ENCODE measurements around the gene FBXO9. TPM values are rescaled to one million over a fixed set of nuclear protein-coding genes. Genes with fewer than 3 reads are reported as not detected.

Gene FBXO9
- total RNA-seq, 1 donor from 2014 or later = 85.7 TPM

GRCh38 chr6:53115113-53115512 is 49.9 kb downstream of the FBXO9 start:
- no peak for TF ChIP-seq CTCF (IDR thresholded peaks at IDR 0.05; ENCODE audit: unreplicated experiment)
- DNase-seq (ENCODE audit: low spot score, unreplicated experiment) = no peak
- H3K9me3 Mint-ChIP-seq (ENCODE audit: low read depth) = peaks cover 6% of the 10 kb centered on the region
- no peaks in the 10 kb centered on the region for H3K27me3 Mint-ChIP-seq
- no peaks in the 10 kb centered on the region for H3K36me3 Mint-ChIP-seq (ENCODE audit: insufficient read depth)
- H3K27ac Mint-ChIP-seq = no peak overlapping the region
- peaks cover 18% of the 10 kb centered on the region for H3K4me1 Mint-ChIP-seq (ENCODE audit: low read depth)
- no peak overlapping the region for H3K4me3 Mint-ChIP-seq (ENCODE audit: low read depth)

GRCh38 chr6:53115741-53116140 is 50.5 kb downstream of the FBXO9 start:
- no peak overlapping the region for H3K27ac Mint-ChIP-seq
- DNase-seq (ENCODE audit: low spot score, unreplicated experiment) = no peak
- H3K36me3 Mint-ChIP-seq (ENCODE audit: insufficient read depth) = no peaks in the 10 kb centered on the region
- no peaks in the 10 kb centered on the region for H3K27me3 Mint-ChIP-seq
- H3K4me1 Mint-ChIP-seq (ENCODE audit: low read depth) = peaks cover 18% of the 10 kb centered on the region
- TF ChIP-seq CTCF (IDR thresholded peaks at IDR 0.05; ENCODE audit: unreplicated experiment) = no peak
- no peak overlapping the region for H3K4me3 Mint-ChIP-seq (ENCODE audit: low read depth)
- peaks cover 6% of the 10 kb centered on the region for H3K9me3 Mint-ChIP-seq (ENCODE audit: low read depth)

GRCh38 chr6:53119349-53119748 is 54.1 kb downstream of the FBXO9 start:
- no peak for TF ChIP-seq CTCF (IDR thresholded peaks at IDR 0.05; ENCODE audit: unreplicated experiment)
- no peak overlapping the region for H3K27ac Mint-ChIP-seq

GRCh38 chr6:53119772-53120409 is 54.7 kb downstream of the FBXO9 start:
- no peak for DNase-seq (ENCODE audit: low spot score, unreplicated experiment)
- Mint-ChIP-seq H3K27me3 (no peaks in the 10 kb centered on the region), H3K4me3 (ENCODE audit: low read depth) (no peak overlapping the region), H3K36me3 (ENCODE audit: insufficient read depth) (no peaks in the 10 kb centered on the region), H3K27ac (no peak overlapping the region), H3K4me1 (ENCODE audit: low read depth) (no peaks in the 10 kb centered on the region), H3K9me3 (ENCODE audit: low read depth) (peaks cover 6% of the 10 kb centered on the region)
- TF ChIP-seq CTCF (IDR thresholded peaks at IDR 0.05; ENCODE audit: unreplicated experiment) = no peak

More at GRCh38 chr6:53119349-53119748, 54.1 kb downstream of the FBXO9 start:
- no peaks in the 10 kb centered on the region for H3K36me3 Mint-ChIP-seq (ENCODE audit: insufficient read depth)
- H3K4me1 Mint-ChIP-seq (ENCODE audit: low read depth) = no peaks in the 10 kb centered on the region
- DNase-seq (ENCODE audit: low spot score, unreplicated experiment) = no peak
- no peaks in the 10 kb centered on the region for H3K27me3 Mint-ChIP-seq
- no peak overlapping the region for H3K4me3 Mint-ChIP-seq (ENCODE audit: low read depth)
- H3K9me3 Mint-ChIP-seq (ENCODE audit: low read depth) = peaks cover 6% of the 10 kb centered on the region

GRCh38 chr6:53124131-53124800 is 59.1 kb downstream of the FBXO9 start:
- H3K27me3 Mint-ChIP-seq = peaks cover 7% of the 10 kb centered on the region
- DNase-seq (ENCODE audit: low spot score, unreplicated experiment) = no peak
- H3K9me3 Mint-ChIP-seq (ENCODE audit: low read depth) = no peaks in the 10 kb centered on the region
- no peaks in the 10 kb centered on the region for H3K36me3 Mint-ChIP-seq (ENCODE audit: insufficient read depth)
- no peak for TF ChIP-seq CTCF (IDR thresholded peaks at IDR 0.05; ENCODE audit: unreplicated experiment)
- H3K27ac Mint-ChIP-seq = no peak overlapping the region
- H3K4me1 Mint-ChIP-seq (ENCODE audit: low read depth) = no peaks in the 10 kb centered on the region
- no peak overlapping the region for H3K4me3 Mint-ChIP-seq (ENCODE audit: low read depth)
